GM21528 (cell line): ENCODE data around the gene LIPA.

Source experiments
- ATAC-seq: cut with Tn5 transposase; IDR thresholded peaks from one replicate; pipeline ENCODE4 v1.9.1; 2021; ENCODE audit warnings: mild to moderate bottlenecking, moderate library complexity; ENCODE audit not compliant: unreplicated experiment, low FRiP score

The LIPA gene

GRCh38 chr10:89241486-89242344 lies 9.9 kb downstream of the LIPA start:
- ATAC-seq: no peak

GRCh38 chr10:89241026-89241425 lies 10.5 kb downstream of the LIPA start:
- ATAC-seq: no peak

DNA sequence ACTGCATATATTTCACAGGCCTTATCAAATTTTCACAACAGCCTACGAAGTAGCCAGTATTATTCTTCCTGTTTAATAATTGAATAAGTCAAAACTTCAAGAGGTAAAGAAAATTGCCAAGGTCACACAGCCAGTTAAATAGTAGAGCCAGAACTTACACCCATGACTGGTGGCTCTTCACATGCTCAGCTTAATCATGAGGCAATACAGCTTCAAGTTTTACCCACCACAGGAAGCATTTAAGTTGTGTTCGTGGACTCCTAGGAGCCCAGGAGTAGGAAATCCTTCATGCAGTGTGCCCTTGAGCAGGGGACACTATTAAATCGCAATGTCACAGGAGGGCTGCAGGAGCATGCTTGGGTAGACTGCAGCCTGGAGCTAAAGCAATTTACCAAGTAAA lies 11.1 kb downstream of the LIPA start:
- no peak for ATAC-seq

DNA sequence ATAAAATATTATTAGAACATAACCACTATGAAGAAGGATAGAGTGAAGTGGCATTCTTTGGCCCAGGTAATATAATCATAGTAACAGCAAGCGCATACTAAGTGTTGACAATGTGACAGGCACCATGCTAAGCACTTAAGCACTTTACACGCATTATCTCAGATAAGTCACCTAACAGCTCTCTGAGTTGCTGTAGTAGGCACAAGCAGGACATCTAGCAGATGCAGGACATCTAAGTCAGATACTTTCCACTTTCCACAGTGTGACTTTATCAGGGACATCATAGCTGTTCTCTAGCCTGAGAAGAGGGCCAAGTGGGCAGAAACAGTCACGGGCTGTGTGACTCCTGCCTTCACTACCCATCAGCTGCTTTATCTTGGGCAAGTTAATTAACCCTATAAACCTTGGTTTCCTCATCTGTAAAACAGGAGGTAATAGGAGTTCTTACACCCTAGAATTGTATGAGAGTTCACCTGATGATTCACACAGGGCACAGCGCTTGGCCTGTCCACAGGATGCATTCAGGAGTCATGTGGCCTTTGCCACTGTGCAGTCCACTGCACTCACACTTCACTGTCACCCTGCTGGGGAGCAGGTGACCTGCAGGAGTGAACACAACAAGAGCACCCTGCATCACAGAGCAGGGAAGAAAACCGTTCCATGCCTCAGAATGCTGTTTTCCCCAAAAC lies 12.5 kb downstream of the LIPA start:
- ATAC-seq: no peak

GRCh38 chr10:89237849-89238248 lies 13.7 kb downstream of the LIPA start:
- ATAC-seq: no peak

DNA sequence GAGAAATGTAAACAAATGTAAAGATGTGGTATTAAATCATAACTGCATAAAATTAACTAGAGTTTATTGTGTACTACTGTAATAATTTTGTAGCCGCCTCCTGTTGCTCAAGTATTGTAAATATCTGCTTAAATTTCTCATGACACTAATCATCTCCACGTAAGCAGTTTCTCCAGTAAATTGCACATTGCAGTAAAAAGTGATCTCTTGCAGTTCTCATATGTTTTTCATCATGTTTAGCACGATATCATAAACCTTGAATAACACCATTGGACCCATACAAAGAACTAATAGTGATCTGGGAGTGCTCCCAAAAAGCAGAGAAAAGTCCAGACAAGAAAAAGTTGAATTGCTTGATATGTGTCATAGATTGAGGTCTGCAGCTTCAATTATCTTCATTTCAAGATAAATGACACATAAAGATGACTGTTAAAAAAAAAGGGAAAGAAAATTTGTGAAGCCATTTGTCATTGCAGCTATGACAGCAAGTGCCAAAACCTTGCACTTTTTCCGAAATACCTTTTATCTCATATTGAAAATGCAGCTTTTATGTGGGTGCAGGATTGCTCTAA lies 15.3 kb downstream of the LIPA start:
- no peak for ATAC-seq

- ATAC-seq: no peak
Observed at GRCh38 chr10:89235073-89235798, 16.3 kb downstream of the LIPA start.

- ATAC-seq: no peak
Observed at GRCh38 chr10:89233033-89233432, 18.5 kb downstream of the LIPA start.

GRCh38 chr10:89228962-89229361 lies 22.6 kb downstream of the LIPA start:
- no peak for ATAC-seq

DNA sequence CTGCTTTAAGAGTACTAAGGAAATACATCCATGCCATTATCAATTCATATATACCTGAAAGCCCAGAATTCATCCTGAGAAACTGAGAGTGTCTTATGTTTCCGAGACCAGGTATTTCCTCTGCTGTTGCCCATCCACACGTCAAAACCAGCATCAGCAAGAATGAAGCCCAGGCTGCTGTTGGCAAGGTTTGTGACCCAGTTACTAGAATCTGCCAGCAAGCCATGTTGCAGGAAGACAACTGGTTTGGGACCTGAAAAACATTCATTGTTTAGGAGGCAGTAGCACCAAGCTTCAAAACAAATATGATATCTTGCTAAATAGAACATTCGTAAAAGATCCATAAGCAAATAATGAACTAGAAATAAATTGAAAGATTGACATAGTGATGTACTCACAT lies 23.4 kb downstream of the LIPA start:
- ATAC-seq: no peak

DNA sequence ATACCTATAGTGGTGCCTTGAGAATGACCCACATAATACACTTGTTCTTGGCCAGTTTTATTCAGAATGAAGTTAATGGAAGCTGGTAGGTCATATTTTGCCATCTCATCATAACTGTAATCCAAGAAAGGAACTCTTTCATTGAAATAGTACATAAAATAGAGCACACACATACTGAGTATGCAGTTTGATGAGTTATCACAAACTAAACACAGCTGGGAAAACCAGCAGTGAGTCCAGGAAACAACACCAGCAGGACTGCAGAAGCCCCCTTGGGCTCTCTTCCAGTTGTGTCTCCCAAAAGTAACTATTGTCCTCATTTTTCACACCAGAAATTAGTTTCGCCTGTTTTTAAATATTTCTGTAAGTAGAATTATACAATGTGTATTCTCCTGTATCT lies 24.7 kb downstream of the LIPA start:
- ATAC-seq: no peak

- no peak for ATAC-seq
Observed at GRCh38 chr10:89224739-89225443, 26.7 kb downstream of the LIPA start.

DNA sequence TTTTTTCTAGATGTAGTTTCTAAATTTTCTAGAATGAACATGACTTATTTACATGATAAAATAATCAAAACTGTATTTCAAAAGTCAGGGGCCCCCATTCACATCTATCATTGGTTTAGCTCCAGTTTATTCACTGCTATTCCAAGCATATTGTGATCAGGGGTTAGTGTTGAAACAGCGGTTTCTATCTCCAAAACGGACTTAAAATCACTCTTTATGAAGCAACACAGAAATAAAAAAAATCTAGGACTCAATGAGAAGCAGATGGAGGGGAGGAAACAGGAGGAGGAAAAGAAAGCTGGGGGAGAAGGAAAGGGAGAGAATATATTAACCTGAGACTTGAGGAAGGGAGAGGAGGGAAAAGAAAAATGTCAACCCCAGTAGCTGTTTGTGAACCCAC lies 29.7 kb downstream of the LIPA start:
- ATAC-seq: no peak

DNA sequence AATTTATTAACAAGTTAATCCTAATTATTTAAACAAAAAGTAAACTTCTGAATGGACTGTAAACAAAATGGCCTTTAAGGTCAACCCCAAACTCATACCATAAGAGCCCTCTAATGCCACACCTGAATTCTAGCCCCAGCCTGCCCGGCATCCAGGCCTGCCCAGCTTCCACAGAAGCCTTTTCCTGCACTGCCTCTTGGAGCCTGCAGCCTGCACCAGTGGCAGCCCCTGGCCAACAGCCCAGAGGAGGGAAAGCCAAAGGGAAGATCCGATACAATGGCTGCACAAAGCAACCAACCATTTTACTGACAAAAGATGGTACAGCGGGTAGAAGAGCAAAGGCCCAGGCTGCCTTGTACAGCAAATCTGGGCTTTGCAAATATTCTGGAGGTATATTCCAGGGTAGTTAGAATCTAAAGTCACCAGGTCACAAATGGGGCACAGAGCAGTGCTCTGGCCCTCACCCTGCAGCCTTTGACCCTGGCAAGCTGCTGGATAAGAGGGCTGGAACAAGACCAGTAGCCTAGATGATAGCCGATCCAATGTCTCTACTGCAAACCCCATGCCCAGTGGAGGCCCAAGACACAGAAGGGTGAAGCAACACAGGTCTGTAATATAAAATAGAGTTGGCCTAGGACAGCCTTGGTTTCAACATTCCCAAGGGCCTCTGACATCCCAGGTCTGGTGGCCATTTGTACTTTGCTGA lies 31.9 kb downstream of the LIPA start:
- ATAC-seq: no peak

DNA sequence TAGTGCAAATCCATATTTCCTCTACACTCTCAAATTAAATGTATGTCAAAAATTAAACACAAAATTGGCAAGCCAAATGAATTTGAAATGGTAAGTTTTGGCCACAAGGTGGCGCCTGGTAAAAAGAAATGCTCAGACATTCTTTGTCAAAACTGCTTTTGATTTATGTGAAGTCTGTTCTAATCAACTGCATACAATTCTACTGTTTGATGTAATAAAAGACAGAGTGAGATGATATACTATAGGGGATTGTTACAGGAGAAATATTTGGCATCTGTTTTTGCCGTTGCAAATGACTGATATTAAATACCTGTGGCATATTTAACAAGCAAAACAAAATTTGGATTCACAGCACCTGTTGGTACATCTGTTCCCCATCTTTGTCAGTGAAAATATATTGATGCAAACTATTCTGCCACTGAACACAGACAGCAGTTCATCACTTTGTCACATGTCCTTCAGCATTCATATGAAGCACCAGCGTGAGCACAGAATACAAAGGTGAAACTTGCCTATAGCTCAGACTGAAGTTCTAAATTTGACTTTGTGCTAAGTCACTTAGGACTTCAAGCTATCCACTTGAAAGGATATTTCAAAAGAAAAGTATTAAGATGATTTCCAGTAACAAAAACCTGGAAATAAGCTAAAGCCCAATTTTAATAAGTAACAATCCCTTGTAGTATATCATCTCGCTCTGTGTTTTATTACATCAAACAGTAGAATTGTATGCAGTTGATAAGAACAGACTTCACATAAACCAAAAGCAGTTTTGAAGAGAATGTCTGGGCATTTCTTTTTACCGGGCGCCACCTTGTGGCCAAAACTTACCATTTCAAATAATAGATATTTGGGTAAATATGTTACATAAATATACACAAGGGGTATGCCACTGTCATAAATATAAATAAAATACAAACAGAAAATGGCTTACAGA lies 34.3 kb downstream of the LIPA start:
- no peak for ATAC-seq

GRCh38 chr10:89216056-89216455 lies 35.5 kb downstream of the LIPA start:
- ATAC-seq: no peak

- no peak for ATAC-seq
Observed at GRCh38 chr10:89215511-89215910, 36.1 kb downstream of the LIPA start.

GRCh38 chr10:89214566-89215165 lies 36.9 kb downstream of the LIPA start:
- ATAC-seq: no peak
